Stimulated activated effector memory CD8-positive, alpha-beta T cell treated with anti-CD3 and anti-CD28 coated beads, Interleukin-12 subunit alpha, Interleukin-12 subunit beta, amount 100 ng/mL, for 72 hours (primary cell): ENCODE measurements around the gene FAN1.
"Not testable (repeated sequence)": the region's sequence is repeated elsewhere in the genome, so short reads cannot be mapped to it uniquely, and the experiment has no call there.

Source experiments
- ATAC-seq: fragments of 150-1000 bp; cut with Tn5 transposase; 2 replicates; pipeline ENCODE4 v1.10.0; 2021
- DNase-seq, 2 donors: peaks; one replicate each; pipeline ENCODE4 v3.0.0; 2021 to 2022; ENCODE audit warnings: low spot score in 2 of 2
- H3K27ac Mint-ChIP-seq: one replicate; pipeline ENCODE4 v1.8.0; 2022; ENCODE audit warnings: mild to moderate bottlenecking, mixed read lengths
- H3K36me3 Mint-ChIP-seq: one replicate; pipeline ENCODE4 v1.8.0; 2022; ENCODE audit warnings: mild to moderate bottlenecking, mixed read lengths
- H3K4me1 Mint-ChIP-seq: one replicate; pipeline ENCODE4 v1.8.0; 2022; ENCODE audit warnings: mixed read lengths
- H3K4me3 Mint-ChIP-seq: one replicate; pipeline ENCODE4 v1.8.0; 2022; ENCODE audit warnings: mild to moderate bottlenecking, mixed read lengths
- H3K9me3 Mint-ChIP-seq: one replicate; pipeline ENCODE4 v1.8.0; 2022; ENCODE audit warnings: mixed read lengths

The FAN1 gene

DNA sequence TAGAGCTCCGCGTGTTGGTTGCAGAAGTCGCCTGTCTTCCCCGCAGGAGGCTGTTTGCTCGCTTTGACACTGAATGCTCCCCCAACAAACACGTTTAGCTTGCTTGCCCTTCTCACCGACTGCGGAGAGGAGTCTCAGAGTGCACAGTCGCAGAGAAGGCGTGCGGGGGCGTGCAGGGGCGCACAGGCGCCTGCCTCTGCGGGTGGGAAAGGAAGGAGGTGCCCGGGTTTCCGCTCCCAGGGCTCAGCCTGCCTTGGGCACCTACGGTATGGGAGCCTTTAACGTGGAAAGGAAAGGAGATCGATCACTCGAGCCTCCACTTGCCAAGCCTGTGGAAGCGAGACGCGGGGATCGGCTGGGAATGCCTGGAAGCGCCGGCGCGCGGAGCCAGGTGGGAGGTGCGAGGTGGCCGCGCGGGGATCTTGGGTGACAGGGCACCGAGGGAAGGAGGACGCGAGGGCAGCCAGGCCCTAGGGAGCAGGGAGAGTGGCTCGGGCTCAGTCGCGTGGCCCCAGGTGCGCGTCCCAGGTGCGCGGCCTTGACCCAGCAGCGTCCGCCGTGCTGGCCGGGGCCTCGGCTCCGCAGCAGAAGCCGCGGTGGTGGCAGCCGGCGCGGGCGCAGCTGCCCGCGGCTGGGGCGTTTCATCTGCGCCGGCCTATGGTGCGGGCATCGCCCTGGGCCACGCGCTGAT is at the start of gene FAN1:
Gene FAN1 (plus strand): TSS at position 419 of the 691 bp plus-strand sequence. CDS start 749 bp downstream, outside the sequence.
- Mint-ChIP-seq H3K4me3 (peak within 1 kb of the TSS; percentile 98), H3K4me1 (peaks cover 17% of the 10 kb centered on the region), H3K9me3 (no peaks in the 10 kb centered on the region), H3K27ac (peak within 1 kb of the TSS; percentile 92), H3K36me3 (peaks cover 37% of the 10 kb centered on the region)
- DNase-seq (peak; percentile 54 to 87), ATAC-seq (peak; percentile 95)

DNA sequence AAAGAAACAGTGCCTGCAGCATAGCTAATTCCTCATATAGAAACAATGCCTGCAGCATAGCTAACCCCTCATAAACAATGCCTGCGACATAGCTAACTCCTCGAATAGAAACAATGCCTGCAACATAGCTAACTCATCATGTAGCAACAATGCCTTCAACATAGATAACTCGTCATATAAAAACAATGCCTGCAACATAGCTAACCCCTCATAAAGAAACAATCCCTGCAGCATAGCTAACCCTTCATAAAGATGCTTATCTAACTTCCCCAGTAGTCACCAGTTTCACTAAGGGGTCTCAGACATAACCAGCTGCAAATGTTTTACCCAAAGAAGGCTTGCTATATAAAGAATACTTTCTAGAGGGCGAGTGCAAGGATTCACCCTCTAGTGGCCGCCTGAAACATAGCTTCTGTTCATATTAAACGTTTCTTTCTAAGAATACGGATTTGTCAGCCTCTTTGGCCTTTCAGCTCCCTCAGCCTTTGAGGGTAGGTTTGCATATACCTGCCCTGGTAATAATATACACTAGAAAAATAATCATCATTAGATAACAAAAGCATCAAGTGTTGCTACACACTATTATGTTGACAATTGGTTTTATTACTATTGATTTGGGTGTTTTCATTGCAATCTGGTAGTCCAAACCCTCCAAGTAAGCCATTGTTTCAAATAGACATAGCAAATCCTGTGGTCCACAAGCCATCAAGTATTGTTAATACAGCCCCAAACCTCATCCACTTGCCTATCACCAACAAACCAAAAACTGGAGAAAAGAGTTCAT is 44.4 kb upstream of the FAN1 start:
- Mint-ChIP-seq H3K4me3 (no peak overlapping the region), H3K9me3 (no peaks in the 10 kb centered on the region), H3K27ac (no peak overlapping the region), H3K36me3 (peaks cover 5% of the 10 kb centered on the region), H3K4me1 (peaks cover 6% of the 10 kb centered on the region)
- DNase-seq = no peak
- peak; percentile 46 for ATAC-seq

DNA sequence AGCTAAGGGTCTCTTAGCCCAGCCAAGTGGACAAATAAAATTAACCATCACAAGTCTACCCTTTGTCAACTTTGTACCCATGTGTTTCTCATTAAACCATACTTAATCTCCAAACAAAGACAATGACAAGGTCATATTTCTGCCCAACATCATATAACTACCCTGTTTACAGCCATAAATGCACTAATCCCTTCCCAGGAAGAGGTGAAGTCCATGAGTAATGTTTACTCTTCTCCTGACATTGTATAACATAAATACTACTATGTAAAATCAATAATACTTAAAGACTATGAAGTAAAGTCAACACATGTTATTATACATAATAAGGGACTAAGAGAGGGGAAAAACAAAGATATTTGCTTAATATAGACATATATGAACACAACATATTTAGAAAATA is 38.5 kb upstream of the FAN1 start:
- ATAC-seq = no peak
- no peak overlapping the region for H3K27ac Mint-ChIP-seq
- no peak overlapping the region for H3K4me3 Mint-ChIP-seq
- no peaks in the 10 kb centered on the region for H3K4me1 Mint-ChIP-seq
- H3K9me3 Mint-ChIP-seq = no peaks in the 10 kb centered on the region
- peaks cover 5% of the 10 kb centered on the region for H3K36me3 Mint-ChIP-seq
- no peak for DNase-seq

DNA sequence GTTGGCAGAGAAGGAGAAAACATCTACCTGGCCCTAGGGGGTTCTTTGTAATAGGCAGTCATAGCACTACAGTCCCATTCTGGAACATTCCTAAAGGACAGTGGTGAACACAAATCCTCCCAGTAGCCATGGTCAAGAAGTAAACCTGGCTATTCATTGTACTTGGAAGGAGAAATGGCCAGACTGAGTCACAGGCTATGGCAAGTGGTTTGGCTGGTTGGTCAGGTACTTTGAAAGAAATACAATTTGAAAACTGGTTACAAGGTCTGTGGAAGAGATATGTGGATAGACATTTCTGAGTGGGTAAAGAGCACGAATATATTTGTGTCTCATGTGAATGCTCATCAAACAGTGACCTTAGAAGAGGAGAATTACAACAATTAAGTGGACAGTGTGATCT is 33.0 kb upstream of the FAN1 start:
- Mint-ChIP-seq H3K27ac (no peak overlapping the region), H3K9me3 (no peaks in the 10 kb centered on the region), H3K36me3 (peaks cover 12% of the 10 kb centered on the region), H3K4me1 (peaks cover 8% of the 10 kb centered on the region), H3K4me3 (no peak overlapping the region)
- ATAC-seq (no peak), DNase-seq (no peak)

DNA sequence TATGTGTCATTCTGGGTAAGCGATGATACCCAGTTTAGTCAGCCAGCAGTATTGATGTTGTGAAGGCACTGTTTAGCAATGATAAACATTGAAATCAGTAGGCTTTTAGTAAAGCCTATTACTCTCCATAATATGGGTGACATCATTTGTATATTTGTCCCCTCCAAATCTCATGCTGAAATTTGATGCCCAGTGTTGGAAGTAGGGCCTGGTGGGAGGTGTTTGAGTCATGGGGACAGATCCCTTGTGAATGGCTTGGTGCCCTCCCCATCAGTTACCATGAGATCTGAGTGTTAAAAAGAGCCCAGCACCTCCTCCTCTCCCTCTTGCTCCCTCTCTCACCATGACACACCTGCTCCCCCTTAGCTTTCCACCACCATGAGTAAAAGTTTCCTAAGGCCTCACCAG is 31.4 kb upstream of the FAN1 start:
- Mint-ChIP-seq H3K4me3 (no peak overlapping the region), H3K4me1 (peaks cover 8% of the 10 kb centered on the region), H3K36me3 (peaks cover 12% of the 10 kb centered on the region), H3K27ac (no peak overlapping the region), H3K9me3 (no peaks in the 10 kb centered on the region)
- ATAC-seq (peak; percentile 69), DNase-seq (no peak)

DNA sequence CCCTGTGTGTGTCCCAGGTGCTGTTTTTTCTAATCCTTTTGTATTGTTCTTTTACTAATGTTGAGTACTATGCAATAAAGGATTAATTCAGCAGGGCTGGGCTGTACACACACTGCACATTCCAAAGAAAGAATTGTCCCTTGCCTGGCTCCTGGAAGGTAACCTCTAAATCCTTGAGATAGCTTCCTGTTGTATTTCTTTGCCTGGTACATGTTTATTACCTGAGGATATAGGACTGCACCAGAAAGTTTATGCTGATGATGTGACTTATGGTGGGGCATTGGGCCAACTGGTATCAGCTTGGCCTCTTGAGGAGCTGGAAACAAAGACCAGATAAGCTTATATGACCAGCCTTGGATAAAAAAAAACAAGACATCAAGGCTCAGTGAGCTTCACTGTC is 26.6 kb upstream of the FAN1 start:
- Mint-ChIP-seq H3K9me3 (no peaks in the 10 kb centered on the region), H3K4me1 (peaks cover 8% of the 10 kb centered on the region), H3K4me3 (no peak overlapping the region), H3K36me3 (peaks cover 12% of the 10 kb centered on the region), H3K27ac (no peak overlapping the region)
- no peak for ATAC-seq
- no peak for DNase-seq

DNA sequence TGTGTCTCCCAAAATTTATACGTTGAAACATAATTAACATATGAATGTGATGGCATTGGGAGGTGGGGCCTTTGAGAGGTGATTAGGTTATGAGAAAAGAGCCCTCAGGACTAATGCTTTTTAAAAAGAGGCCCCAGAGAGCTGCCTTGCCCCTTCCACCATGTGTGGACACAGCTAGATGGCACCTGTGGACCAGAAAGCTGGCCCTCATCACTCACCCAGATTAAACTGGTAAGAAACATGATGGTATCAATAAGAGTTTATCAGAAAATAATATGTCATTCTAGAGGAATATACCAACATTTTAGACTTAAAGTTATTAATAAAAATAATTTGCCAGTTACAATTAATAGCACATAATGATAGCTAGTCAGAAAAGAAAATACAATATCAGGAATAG is 25.2 kb upstream of the FAN1 start:
- no peak for ATAC-seq
- no peak for DNase-seq
- Mint-ChIP-seq H3K4me1 (no peaks in the 10 kb centered on the region), H3K27ac (no peak overlapping the region), H3K36me3 (peaks cover 6% of the 10 kb centered on the region), H3K4me3 (no peak overlapping the region), H3K9me3 (no peaks in the 10 kb centered on the region)

DNA sequence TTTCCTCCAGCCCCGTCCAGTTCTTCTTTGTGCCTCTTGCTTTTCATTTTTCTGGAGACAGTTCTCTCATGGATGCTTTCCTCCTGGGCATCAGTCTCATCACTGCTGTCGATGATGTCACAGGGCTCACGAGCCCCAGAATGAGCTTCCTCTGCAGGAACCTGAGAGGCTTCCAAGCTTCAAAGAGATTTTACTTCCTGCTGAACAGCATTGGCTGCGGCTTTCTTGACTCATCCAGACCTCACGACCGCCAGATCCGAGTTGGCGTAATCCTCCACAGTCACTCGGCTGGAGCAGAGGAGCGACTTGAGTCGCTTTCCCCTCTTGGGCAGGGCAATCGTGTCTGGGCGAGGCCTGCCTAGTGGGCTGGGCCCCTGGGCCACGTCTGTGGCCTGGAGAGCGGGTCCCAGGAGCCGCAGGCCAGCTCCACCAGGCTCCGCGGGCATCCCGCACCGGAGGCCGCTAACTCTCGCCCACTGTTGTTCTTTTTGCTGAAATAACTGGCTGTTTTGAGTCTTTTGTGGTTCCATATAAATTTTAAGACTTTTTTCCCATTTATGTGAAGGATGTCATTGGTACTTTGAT is 20.8 kb upstream of the FAN1 start:
- no peaks in the 10 kb centered on the region for H3K4me1 Mint-ChIP-seq
- no peak overlapping the region for H3K27ac Mint-ChIP-seq
- ATAC-seq = no peak

DNA sequence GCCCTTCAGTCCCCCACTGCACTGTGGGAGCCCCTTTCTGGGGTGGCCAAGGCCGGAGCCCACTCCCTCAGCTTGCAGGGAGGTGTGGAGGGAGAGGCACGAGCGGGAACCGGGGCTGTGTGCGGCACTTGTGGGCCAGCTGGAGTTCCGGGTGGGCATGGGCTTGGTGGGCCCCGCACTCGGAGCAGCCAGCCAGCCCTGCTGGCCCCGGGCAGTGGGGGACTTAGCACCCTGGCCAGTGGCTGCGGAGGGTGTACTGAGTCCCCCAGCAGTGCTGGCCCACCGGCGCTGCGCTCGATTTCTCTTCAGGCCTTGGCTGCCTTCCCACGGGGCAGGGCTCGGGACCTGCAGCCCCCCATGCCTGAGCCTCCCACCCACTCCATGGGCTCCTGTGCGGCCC is 20.0 kb upstream of the FAN1 start:
- H3K36me3 Mint-ChIP-seq, H3K4me3 Mint-ChIP-seq, H3K4me1 Mint-ChIP-seq, DNase-seq, ATAC-seq, H3K27ac Mint-ChIP-seq, H3K9me3 Mint-ChIP-seq: not testable (repeated sequence)

More for the DNA sequence above, 20.8 kb upstream of the FAN1 start:
- no peak overlapping the region for H3K4me3 Mint-ChIP-seq
- H3K36me3 Mint-ChIP-seq = no peaks in the 10 kb centered on the region
- no peak for DNase-seq
- H3K9me3 Mint-ChIP-seq = no peaks in the 10 kb centered on the region

DNA sequence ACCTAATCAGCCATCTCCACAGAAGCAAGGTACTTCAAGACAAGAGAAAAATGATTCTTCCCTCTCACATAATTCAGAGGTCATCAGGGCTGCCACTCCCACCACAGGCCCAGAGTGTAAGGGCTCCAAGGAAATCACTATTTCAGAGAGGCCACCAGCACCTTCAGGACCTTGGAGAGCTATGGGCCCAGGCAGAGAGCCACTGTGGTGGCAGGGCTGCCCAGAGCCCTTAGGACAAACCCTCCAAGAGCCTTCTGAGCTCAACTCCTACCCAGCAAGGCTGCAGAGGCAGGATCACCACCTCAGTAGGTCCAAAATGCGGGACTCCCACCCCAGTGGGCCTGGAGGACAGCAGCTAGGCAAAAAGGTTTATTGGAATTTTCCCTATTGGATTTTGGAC is 17.9 kb upstream of the FAN1 start:
- no peak overlapping the region for H3K27ac Mint-ChIP-seq
- DNase-seq (no peak), ATAC-seq (no peak)
- H3K4me1 Mint-ChIP-seq = no peaks in the 10 kb centered on the region
- no peaks in the 10 kb centered on the region for H3K36me3 Mint-ChIP-seq
- H3K9me3 Mint-ChIP-seq = no peaks in the 10 kb centered on the region
- H3K4me3 Mint-ChIP-seq = no peak overlapping the region

DNA sequence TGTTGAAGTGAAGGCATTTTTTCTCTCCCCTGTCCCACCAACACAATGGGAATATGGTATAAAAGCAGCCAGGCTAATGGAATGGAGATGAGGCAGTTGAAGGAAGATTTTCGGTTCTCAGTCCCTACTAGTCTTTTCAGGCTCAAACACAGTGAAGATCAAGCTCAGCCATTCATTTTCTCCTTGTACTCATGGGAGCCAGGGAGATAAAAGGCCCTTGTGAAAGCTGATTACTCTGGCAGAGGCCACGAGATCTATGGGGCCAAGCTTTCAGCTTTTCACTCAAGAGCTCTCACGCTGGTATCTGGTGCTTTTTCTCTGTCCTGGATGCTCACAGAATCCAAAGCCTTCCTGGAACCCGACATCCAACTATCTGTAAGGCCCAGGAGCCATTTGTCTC is 14.5 kb upstream of the FAN1 start:
- no peak overlapping the region for H3K4me3 Mint-ChIP-seq
- no peaks in the 10 kb centered on the region for H3K9me3 Mint-ChIP-seq
- no peak overlapping the region for H3K27ac Mint-ChIP-seq
- ATAC-seq (no peak), DNase-seq (no peak)
- no peaks in the 10 kb centered on the region for H3K36me3 Mint-ChIP-seq
- no peaks in the 10 kb centered on the region for H3K4me1 Mint-ChIP-seq

DNA sequence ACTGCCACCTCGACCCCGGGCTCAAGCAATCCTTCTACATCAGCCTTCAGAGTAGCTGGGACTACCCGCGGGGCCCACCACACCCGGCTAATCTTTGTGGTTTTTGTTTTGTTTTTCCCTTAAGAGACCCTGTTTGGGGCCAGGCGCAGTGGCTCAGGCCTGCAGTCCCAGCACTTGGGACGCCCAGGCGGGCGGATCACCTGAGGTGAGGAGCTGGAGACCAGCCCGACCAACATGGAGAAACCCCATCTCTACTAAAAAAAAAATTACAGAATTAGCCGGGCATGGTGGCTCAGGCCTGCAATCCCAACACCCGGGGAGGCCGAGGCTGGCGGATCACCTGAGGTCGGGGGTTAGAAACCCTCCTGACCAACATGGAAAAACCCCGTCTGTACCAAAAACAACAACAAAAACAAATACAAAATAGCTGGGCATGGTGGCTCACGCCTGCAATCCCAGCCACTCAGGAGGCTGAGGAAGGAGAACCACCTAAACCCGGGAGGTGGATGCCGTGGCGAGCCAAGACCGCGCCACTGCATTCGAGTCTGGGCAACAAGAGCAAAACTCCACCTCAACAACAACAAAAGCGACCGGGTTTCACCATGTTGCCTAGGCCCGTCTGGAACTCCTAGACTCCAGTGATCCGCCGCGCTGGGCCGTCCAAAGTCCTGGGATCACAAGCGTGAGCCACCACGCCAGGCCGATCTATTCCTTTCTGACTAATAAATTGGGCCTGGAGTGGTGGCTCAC is 8.1 kb upstream of the FAN1 start:
- DNase-seq (no peak), ATAC-seq (no peak)
- Mint-ChIP-seq H3K27ac (no peak overlapping the region), H3K9me3 (no peaks in the 10 kb centered on the region), H3K4me3 (no peak overlapping the region), H3K36me3 (peaks cover 4% of the 10 kb centered on the region), H3K4me1 (no peaks in the 10 kb centered on the region)

DNA sequence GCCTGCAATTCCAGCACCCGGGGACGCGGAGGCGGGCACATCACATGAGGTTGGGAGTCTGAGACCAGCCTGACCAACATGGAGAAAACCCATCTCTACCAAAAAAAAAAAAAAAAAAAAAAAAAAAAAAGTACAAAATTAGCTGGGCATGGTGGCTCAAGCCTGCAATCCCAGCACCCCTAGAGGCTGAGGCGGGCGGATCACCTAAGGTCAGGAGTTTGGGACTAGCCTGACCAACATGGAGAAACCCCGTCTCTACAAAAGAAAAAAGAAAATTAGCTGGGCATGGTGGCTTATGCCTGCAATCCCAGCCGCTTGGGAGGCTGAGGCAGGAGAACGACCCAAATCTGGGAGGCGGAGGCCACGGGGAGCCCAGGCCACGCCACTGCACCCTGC is 7.5 kb upstream of the FAN1 start:
- H3K4me3 Mint-ChIP-seq = no peak overlapping the region
- ATAC-seq (no peak), DNase-seq (no peak)
- no peaks in the 10 kb centered on the region for H3K9me3 Mint-ChIP-seq
- no peak overlapping the region for H3K27ac Mint-ChIP-seq
- H3K4me1 Mint-ChIP-seq = no peaks in the 10 kb centered on the region
- H3K36me3 Mint-ChIP-seq = peaks cover 6% of the 10 kb centered on the region

DNA sequence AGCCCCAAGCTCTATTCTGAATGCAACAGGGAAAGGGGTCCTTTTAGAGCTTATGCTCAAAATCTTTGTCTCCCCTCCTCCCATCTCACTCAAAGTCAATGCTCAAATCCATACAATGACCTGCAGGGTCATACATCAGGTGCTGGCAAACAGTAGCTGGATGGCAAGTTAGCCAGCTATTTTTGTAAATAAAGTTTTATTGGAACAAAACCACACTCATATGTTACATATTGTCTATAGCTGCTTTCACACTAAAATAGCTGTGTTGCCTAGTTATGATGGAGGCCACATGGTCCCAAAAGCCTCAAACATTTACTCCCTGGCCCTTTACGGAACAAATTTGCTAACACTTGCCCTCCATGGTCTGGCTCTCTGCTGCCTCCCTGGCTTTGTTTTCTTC is 1.8 kb upstream of the FAN1 start:
- no peak for DNase-seq
- Mint-ChIP-seq H3K27ac (no peak overlapping the region), H3K9me3 (no peaks in the 10 kb centered on the region), H3K4me3 (no peak overlapping the region), H3K36me3 (peaks cover 32% of the 10 kb centered on the region), H3K4me1 (peaks cover 17% of the 10 kb centered on the region)
- no peak for ATAC-seq

DNA sequence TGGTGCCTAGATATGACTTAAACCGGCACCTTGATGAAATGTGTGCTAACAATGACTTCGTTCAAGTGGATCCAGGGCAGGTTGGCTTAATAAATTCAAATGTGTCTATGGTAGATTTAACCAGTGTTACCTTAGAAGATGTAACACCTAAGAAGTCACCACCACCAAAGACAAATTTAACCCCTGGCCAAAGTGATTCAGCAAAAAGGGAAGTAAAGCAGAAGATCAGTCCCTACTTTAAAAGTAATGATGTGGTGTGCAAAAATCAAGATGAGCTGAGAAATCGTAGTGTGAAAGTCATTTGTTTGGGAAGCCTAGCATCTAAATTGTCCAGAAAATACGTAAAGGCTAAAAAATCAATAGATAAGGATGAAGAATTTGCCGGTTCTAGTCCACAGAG is 1.1 kb downstream of the FAN1 start:
- H3K36me3 Mint-ChIP-seq = peaks cover 48% of the 10 kb centered on the region
- peaks cover 20% of the 10 kb centered on the region for H3K4me1 Mint-ChIP-seq
- no peak overlapping the region for H3K27ac Mint-ChIP-seq
- peak overlapping the region; percentile 98 for H3K4me3 Mint-ChIP-seq
- no peak for ATAC-seq
- DNase-seq = no peak
- H3K9me3 Mint-ChIP-seq = no peaks in the 10 kb centered on the region
